ENCODE measurements around the gene ATAD3B.
"Not testable (repeated sequence)": the region's sequence is repeated elsewhere in the genome, so short reads cannot be mapped to it uniquely, and the experiment has no call there.

ATAD3B gene

DNA sequence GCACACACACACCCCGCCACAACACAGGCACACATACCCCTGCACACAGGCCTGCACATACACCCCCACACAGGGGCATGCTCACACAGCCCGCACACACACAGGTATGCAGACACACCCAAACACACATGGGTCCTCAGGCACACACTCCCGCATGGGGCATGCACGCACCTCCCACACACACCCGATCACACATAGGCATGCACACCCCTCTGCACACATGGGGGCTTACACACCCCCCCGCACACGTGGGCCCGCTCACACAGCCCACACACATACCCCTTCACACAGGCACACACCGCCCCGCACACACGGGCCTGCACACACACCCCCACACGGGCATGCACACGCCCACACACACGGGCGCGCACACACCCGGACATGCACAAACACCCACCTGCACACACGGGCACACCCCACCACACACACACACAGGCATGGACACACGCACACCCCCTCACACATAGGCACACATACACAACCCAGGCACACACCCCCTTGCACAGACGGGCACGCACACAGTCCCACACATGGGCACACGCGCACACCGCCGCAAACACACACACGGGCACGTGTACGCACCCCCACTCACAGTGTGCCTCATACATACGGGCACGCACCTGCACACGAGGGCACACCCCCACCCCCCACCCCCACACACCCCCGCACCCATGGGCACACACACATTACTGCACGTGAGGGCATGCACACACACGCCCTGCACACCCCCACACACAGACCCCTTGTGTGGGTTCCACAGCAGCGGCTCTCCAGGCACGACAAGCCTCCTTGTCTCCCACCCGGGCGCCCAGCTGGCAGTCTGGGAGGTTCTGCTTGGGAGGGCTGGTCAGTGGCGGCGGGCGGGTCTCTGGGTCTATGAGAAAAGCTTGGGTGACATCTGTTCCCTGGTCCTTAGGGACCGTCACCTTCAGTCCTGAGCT is 8.3 kb downstream of the ATAD3B start:
- no peak for DNase-seq (ENCODE audit: low spot score)

DNA sequence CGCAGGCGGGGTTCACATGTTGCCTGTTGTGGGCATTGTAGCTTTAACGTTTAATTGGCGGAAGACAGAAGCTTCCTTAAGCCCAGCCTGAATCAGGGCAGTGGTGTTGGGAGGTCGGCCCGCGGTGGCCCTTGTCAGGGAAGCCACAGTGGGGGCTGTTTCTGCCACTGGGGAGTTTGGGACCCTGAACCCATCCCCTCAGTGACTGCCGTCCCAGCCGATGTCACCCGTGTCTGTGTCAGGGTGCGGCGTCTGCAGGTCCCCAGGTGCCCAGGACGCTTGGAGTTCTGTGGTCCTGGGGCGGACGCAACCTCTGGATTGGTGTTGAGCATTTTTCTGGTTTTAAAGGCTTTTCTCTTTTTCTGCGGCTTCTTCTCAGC is 8.9 kb downstream of the ATAD3B start:
- not testable (repeated sequence) for DNase-seq (ENCODE audit: low spot score)

DNA sequence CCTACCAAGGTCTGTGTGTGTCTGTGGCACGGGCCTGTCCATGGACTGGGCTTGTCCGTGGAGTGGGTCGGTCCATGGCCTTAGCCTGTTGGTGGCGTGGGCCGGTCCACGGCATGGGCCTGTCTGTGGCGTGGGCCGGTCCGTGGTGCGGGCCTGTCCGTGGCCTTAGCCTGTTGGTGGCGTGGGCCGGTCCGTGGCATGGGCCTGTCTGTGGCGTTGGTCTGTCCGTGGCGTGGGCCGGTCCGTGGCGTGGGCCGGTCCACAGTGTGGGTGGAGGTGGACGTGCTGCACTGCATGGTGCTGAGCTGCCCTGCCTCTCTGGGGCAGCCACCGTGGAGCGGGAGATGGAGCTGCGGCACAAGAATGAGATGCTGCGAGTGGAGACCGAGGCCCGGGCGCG is 10.2 kb downstream of the ATAD3B start:
- not testable (repeated sequence) for DNase-seq (ENCODE audit: low spot score)

DNA sequence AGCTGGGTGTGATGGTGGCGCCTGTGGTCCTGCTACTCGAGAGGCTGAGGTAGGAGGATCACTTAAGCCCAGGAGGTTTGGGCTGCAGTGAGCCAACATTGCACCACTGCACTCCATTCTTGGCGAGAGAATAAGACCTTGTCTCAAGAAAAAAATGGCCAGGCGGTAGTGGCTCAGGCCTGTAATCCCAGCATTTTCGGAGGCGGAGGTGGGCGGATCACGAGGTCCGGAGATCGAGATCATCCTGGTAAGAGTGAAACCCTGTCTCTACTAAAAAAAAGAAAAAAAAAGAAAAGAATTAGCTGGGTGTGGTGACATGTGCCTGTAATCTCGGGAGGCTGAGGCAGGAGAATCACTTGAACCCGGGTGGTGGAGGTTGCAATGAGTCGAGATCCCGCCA is 11.3 kb downstream of the ATAD3B start:
- DNase-seq (ENCODE audit: low spot score), result no peak

DNA sequence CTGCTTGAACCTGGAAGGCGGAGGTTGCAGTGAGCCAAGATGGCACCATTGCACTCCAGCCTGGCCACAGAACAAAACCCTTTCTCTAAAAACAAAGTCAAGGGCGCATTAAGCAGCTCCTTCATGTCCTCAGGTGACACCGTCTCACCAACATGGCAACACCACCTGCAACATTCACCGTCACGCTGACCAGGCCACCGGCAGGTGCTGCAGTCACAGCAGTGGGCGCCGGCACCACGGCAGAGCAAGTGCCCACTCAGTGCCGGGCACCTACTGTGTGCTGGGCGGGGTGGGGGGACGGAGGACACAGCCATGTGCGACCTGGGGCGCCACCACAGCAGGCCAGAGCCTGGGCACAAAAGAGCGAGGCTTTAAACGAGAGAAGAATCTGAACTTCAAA is 12.1 kb downstream of the ATAD3B start:
- DNase-seq (ENCODE audit: low spot score), result no peak

DNA sequence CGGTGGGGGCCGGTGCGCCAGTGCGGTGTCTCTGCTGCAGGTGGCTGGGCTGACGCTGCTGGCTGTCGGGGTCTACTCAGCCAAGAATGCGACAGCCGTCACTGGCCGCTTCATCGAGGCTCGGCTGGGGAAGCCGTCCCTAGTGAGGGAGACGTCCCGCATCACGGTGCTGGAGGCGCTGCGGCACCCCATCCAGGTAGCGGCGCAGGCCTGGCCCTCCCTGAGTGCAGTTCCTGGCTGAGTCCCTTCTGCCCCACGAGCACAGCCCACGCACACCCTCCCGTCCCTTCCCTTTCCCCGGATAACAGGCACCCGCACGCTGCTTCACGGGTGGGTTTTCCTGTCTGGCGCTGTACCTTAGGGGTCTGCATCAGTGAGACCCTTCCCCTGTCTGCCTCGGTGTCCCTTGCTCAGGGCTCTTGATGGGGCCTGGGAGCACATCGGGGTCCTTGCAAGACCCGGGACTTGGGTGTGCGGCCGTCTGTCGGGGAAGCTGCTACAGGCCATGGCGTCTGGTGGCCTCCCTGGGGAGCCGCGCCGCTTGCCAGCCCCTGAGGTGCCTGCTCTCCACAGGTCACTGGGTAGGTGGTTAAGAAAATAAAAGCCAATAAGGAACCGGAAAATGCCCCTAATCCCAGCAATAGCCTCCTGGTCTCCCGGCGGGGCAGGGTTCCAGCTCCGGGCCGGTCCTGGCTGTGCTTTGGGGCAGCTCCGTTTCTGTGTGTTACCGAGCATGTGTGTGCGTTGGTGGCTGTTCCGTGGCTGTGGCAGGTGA is 13.6 kb downstream of the ATAD3B start:
- not testable (repeated sequence) for DNase-seq (ENCODE audit: low spot score)

DNA sequence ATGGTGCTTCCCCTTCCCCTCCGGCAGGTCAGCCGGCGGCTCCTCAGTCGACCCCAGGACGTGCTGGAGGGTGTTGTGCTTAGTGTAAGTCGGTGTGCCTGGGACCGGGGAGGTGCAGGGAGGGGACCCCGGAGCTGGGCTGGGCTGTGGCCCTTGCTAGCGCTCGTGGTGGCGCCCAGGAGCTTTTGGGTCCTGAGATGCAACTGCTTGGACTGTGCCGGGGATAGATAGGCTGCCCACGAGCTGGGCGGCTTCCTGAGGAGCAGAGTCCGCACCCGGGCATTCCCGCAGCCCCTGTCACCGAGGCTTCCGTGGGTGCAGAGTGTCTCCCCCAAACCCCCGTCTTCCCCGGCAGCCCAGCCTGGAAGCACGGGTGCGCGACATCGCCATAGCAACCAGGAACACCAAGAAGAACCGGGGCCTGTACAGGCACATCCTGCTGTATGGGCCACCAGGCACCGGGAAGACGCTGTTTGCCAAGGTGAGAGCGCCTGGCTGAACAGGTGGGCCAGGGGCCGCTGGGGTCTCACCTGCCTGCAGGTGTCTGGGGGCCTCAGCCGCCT is 14.3 kb downstream of the ATAD3B start:
- not testable (repeated sequence) for DNase-seq (ENCODE audit: low spot score)

DNA sequence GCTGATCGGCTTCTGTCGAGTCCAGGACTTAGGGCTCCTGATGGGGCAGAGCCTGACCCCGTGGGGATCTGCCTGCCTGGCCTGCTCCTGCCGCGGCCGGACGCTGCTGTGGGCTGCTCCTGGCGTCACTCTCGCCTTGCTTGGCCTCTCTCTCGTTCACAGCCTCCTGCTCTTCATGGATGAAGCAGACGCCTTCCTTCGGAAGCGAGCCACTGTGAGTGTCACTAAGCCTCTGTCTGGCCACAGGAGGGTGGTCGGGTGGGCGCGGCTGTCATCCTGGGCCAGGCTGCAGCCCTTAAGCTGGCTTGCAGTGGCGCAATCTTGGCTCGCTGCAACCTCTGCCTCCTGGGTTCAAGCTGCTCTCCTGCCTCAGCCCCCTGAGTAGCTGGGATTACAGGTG is 16.1 kb downstream of the ATAD3B start:
- no peak for DNase-seq (ENCODE audit: low spot score)

DNA sequence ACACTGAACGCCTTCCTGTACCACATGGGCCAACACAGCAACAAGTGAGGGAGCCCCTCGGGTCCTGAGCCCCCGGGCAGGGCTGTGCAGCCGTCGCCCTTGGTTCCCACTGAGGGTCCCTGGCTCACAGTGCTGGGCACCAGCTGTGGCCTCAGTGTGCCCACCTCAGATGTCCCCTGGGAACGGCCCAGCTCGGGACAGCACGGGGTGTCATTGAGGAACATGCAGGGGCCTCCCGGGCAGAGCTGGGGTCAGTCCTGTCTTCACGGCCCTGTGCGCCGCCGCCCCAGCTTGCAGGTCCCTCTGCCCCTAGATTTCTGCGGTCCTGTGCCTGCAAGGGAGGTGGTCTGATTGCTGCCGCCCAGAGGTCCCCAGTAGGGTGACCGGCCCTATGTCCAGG is 17.7 kb downstream of the ATAD3B start:
- DNase-seq (ENCODE audit: low spot score), result no peak

DNA sequence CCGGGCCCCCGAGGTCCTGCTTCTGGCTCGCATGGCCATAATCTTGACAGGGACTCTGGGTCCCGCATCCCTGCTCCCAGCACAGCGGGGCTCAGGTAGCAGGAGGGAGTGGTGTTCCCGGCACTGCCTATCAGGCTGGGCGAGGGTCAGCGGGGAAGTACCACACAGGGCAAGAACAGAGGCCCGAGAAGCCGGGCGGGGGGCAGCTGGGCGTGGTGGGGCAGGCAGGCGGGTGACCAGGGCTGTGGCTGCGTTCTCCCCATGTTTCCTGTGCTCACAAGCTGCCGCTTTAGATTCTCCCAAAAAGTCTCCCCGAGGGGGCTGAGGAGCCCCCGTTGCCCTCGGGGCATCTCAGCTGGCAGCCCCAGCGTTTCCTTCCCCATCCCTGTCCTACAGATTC is 18.3 kb downstream of the ATAD3B start:
- DNase-seq (ENCODE audit: low spot score), result no peak

DNA sequence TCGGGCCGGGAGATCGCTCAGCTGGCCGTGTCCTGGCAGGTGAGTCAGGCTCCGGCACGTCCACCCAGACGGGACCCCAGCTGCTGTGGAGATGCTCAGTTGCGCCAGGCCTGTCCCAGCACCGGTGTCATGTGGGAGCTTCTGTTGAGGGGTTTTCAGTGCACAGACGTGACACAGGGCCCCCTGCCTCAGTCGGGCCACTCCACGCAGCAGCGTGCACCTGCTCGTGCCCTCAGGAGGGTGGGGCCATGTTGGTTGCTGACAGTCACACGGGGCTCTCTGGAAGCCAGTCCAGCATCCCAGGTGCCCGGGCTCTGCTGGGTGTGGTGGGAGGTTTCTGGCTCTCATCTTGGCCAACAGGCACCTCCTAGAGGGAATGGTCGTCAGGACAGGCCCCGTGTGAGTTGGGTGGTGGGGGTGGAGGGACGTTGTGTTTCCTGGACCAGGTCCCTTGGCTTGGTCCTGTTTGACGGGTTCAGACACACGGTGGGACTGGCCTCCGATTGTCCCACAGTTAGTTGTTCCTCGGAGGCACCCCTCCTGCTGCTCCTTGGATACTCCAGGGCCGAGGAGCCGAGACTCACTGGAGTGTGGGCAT is 19.2 kb downstream of the ATAD3B start:
- DNase-seq (ENCODE audit: low spot score), result no peak

DNA sequence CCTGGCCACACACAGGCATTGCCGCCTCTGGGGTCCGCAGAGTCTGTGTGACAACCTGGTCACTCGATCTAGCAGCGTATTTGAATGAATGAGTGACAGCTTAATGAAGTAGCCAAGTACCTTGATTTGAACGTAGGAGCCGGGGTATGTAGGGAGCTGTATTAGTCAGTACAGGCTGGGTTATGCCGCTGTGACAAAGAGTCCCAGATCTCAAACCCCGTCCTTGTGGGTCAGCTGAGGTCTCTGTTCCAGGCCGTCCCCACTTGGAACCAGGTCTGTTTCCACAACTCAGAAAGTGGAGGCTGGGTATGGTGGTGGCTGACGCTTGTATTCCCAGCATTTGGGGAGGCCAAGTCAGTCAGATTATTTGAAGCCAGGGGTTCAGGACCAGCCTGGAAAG is 20.0 kb downstream of the ATAD3B start:
- no peak for DNase-seq (ENCODE audit: low spot score)

DNA sequence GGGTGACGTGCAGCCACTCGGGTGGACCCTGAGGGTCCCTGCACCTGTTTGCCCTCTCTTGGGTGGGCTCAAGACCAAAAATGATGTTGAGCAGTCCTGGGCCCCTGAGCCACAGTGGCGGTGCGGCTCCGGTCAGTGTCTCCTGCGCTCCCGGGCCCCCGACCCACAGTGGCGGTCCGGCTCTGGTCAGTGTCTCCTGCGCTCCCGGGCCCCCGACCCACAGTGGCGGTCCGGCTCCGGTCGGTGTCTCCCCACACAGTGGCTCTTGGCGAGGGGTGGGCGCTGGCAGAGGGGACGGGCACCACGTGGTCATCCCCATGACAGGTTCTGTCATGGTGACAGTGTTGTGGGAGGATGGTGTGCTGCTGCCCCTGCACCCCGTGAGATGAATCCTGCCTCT is 22.7 kb downstream of the ATAD3B start:
- not testable (repeated sequence) for DNase-seq (ENCODE audit: low spot score)

DNA sequence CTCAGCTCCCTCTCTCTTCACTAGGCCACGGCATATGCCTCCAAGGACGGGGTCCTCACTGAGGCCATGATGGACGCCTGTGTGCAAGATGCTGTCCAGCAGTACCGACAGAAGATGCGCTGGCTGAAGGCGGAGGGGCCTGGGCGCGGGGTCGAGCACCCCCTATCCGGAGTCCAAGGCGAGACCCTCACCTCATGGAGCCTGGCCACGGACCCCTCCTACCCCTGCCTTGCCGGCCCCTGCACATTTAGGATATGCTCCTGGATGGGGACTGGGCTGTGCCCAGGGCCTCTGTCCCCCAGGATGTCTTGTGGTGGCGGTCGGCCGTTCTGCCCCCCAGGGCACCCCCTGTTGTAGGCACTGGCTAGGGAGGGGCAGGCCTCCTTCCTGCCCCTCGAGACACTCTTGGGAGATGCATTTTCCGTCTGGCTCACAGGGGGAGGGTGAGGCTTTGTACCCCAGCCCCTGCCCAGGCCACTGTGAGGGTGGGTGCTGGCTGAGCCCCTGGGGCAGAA is 24.0 kb downstream of the ATAD3B start:
- DNase-seq (ENCODE audit: low spot score), result not testable (repeated sequence)

DNA sequence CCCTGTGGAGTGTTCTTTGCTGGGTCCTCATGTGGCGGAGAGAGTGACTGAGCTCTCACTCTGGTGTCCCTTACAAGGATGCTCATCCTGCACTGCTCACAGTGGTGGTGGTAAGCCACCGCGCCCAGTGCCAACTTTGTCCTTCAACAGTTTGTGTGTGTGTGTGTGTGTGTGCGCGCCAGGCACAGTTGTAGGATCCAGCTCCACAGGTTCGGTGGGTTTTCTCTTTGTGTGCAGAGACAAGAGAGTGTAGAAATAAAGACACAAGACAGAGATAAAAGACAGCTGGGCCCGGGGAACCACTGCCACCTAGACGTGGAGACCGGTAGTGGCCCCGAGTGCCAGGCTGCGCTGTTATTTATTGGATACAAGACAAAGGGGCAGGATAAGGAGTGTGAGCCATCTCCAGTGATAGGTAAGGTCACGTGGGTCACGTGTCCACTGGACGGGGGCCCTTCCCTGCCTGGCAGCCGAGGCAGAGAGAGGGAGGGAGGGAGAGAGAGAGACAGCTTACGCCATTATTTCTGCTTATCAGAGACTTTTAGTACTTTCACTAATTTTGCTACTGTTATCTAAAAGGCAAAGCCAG is 33.3 kb downstream of the ATAD3B start:
- DNase-seq (ENCODE audit: low spot score), result peak; percentile 84

DNA sequence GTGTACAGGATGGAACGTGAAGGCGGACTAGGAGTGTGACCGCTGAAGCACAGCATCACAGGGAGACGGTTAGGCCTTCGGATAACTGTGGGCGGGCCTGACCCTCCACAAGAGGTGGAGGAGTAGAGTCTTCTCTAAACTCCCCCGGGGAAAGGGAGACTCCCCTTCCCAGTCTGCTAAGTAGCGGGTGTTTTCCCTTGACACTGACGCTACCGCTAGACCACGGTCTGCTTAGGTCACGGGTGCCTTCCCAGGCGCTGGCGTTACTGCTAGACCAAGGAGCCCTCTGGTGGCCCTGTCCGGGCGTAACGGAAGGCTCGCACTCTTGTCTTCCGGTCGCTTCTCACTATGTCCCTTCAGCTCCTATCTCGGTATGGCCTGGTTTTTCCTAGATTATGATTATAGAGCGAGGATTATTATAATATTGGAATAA is 33.8 kb downstream of the ATAD3B start:
- DNase-seq (ENCODE audit: low spot score), result peak; percentile 53

DNA sequence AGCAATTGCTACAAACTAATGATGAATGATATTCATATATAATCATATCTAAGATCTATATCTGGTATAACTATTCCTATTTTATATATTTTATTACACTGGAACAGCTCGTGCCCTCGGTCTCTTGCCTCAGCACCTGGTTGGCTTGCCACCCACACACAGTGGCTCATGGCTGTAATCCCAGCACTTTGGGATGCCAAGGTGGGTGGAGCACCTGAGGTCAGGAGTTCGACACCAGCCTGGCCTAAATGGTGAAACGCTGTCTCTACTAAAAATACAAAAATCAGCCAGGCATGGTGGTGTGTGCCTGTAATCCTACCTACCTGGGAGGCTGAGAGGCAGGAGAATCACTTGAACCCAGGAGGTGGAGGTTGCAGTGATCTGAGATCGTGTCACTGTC is 34.2 kb downstream of the ATAD3B start:
- not testable (repeated sequence) for DNase-seq (ENCODE audit: low spot score)

DNA sequence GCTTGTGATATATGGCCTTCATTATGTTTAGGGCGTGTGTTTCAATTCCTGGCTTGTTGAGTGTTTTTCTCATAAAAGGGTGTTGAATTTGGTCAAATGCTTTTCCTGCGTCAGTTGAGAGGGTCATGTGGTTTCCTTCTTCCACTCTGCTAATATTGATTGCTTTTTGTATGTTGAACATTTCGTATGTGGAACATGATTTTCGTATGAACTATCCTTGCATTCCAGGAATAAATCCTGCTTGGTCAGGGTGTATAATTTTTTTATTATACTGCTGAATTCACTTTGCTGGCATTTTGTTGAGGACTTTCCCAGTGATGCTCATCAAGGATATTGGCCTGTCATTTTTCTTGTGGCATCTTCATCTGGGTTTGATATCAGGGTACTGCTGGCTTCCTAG is 35.7 kb downstream of the ATAD3B start:
- no peak for DNase-seq (ENCODE audit: low spot score)

DNA sequence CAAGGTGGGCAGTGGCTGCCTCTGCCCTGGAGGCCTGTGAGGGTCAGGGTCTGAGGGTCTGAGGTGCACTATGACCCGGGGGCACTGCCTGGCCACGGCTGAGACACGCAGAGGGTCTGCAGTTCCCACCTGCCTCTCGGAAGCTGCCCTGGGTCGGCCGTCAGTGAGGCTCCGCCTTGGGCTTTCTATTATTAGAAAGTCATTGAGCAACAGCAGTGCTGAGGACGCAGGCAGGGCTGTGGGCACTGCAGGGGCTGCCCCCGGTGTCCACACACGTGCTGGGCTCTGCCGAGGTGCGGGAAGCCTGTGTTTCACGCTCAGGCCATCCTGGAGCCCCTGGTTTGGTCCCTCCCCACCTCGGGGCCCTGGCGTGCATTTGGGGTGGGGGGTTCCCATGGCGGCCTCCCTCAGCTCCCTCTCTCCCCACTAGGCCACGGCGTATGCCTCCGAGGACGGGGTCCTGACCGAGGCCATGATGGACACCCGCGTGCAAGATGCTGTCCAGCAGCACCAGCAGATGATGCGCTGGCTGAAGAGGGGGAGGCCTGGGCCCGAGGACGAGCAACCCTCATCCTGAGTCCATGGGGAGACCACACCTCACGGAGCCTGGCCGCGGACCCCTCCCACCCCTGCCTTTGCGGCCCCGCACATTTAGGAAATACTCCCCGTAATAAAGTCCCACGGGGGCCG is 37.4 kb downstream of the ATAD3B start:
- DNase-seq (ENCODE audit: low spot score), result not testable (repeated sequence)

DNA sequence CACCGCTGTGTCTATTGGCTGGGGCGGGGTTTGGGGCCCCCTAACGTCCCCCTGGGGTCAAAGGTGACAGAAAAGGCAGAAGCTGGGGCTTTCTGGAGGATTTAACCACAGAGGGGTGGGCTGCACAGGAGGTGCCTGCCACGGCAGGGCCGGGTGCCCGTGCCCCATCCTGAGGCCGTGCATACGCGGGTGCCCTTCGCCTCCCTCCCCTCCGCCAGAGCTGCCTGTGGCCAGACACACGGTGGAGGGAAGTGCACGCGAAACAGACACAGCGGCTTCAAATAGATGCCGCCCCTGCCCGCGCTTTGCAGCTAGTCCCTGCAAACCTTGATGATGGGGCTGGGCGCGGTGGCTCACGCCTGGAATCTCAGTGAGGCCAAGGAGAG is 37.9 kb downstream of the ATAD3B start:
- DNase-seq (ENCODE audit: low spot score), result not testable (repeated sequence)

DNA sequence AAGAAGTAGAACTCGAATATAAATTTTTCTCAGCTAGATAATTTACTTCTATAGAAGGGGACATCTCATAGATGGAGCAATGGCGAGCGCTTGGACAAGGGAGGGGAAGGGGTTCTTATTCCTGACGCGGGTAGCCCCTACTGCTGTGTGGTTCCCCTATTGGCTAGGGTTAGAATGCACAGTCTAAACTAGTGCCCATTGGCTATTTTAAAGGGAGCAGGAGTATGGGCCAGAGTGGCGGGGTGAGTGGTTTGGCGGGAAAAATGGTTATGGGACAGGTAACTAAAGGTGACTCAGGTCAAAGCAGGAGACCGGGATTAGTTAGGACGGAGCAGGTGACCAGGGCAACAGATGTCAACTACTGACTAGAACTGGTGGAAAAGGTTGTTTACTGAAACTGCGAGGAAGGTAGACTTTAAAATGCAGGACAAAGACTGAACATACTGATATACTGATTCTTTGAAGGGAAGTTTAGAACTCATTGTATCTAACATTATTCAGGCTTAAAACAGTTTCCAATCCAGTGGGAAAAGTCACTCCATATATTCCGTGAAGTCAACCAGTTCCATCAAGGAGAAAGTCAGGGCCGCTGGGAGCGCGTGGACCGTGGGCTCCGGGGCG is 39.5 kb downstream of the ATAD3B start:
- peak; percentile 20 for DNase-seq (ENCODE audit: low spot score)

Measured in cerebellar cortex (tissue), 1 donor.